PC-9 (cell line): ENCODE results near the gene SLC2A8. TPM values are rescaled to one million over a fixed set of nuclear protein-coding genes. Genes with fewer than 3 reads are reported as not detected.

Experiments
- BruUV-seq: library from RNA; stranded (reverse); fragments of 400-500 nt; replicated peaks from 2 replicates; lab custom pipeline; 2021; lab: Mats Ljungman, UMichigan
- CTCF ChIA-PET: fragments of 300-600 bp; sonication (Branson Sonifier 250); formaldehyde crosslinking; loops from one replicate; lab custom pipeline; 2022; ENCODE audit warnings: antibody characterized with exemption; lab: Charles Lee
- POLR2A ChIA-PET: fragments of 300-600 bp; sonication (Branson Sonifier 250); formaldehyde crosslinking; loops from one replicate; lab custom pipeline; 2022; ENCODE audit warnings: antibody characterized with exemption; ENCODE audit not compliant: unreplicated experiment; lab: Charles Lee
- DNase-seq, 2 experiments: peaks; one replicate each; pipeline versions ENCODE4 v3.0.0 to v3.0.0-alpha.2; 2015 to 2022; ENCODE audit warnings: mixed read lengths in 1 of 2
- H2AFZ ChIP-seq: fragments of 200-600 bp; sonication (generic); 2 replicates; pipeline ENCODE4 v1.8.1; 2017; ENCODE audit warnings: antibody characterized with exemption
- H3F3A ChIP-seq: fragments of 200-600 bp; sonication (generic); 2 replicates; pipeline ENCODE4 v1.8.1; 2017; ENCODE audit warnings: antibody characterized with exemption, mild to moderate bottlenecking, low read depth; ENCODE audit not compliant: insufficient read depth
- H3K27ac ChIP-seq: fragments of 200-600 bp; sonication (generic); 2 replicates; pipeline ENCODE4 v1.6.1; 2016; ENCODE audit warnings: mixed run types
- H3K27me3 ChIP-seq: fragments of 200-600 bp; sonication (generic); 2 replicates; pipeline ENCODE4 v1.6.1; 2016; ENCODE audit warnings: low read depth, mixed run types; ENCODE audit not compliant: insufficient read depth
- H3K36me3 ChIP-seq: fragments of 200-600 bp; sonication (generic); 2 replicates; pipeline ENCODE4 v1.6.1; 2016; ENCODE audit warnings: low read depth, mixed run types
- H3K4me1 ChIP-seq: fragments of 200-600 bp; sonication (generic); replicated peaks from 2 replicates; pipeline ENCODE4 v1.6.1; 2016; ENCODE audit warnings: mixed run types; ENCODE audit not compliant: insufficient read depth
- H3K4me2 ChIP-seq: fragments of 200-600 bp; sonication (generic); 2 replicates; pipeline ENCODE4 v1.6.1; 2017; ENCODE audit warnings: mixed run types
- H3K4me3 ChIP-seq: fragments of 200-600 bp; sonication (generic); 2 replicates; pipeline ENCODE4 v1.6.1; 2016; ENCODE audit warnings: mixed run types
- H3K79me2 ChIP-seq: fragments of 200-600 bp; sonication (generic); 2 replicates; pipeline ENCODE4 v1.6.1; 2017; ENCODE audit warnings: low read depth, mixed run types
- H3K9me2 ChIP-seq: fragments of 200-600 bp; sonication (generic); 2 replicates; pipeline ENCODE4 v1.8.1; 2017; ENCODE audit warnings: mild to moderate bottlenecking; ENCODE audit not compliant: insufficient read depth
- H3K9me3 ChIP-seq: fragments of 200-600 bp; sonication (generic); 2 replicates; pipeline ENCODE4 v1.8.1; 2016; ENCODE audit warnings: low read depth; ENCODE audit not compliant: insufficient read depth
- H4K20me1 ChIP-seq: fragments of 200-600 bp; sonication (generic); 2 replicates; pipeline ENCODE4 v1.8.1; 2017; ENCODE audit not compliant: insufficient read depth
- EZH2 ChIP-seq: fragments of 200-600 bp; sonication (generic); IDR thresholded peaks from 2 replicates; pipeline ENCODE4 v1.8.0; 2017; ENCODE audit warnings: antibody characterized with exemption, low read depth
- intact Hi-C: fragments of 100-400 bp; cut with micrococcal nuclease; formaldehyde crosslinking; loops from one replicate; pipeline ENCODE4 v1.10.0; 2022; ENCODE audit not compliant: unreplicated experiment
- total RNA-seq: library from RNA; stranded (reverse); gene quantifications from 2 replicates; pipeline ENCODE4 v1.2.3, GENCODE V29; 2021
- TF ChIP-seq, protein P1 (sequence below): fragments of 200-600 bp; sonication (generic); conservative IDR thresholded peaks from 2 replicates; pipeline ENCODE4 v1.6.1; 2017; ENCODE audit warnings: mixed run types, antibody characterized with exemption, mild to moderate bottlenecking, moderate library complexity

SLC2A8 gene
- total RNA-seq, 1 experiment from 2014 or later: 19.1 TPM

DNA sequence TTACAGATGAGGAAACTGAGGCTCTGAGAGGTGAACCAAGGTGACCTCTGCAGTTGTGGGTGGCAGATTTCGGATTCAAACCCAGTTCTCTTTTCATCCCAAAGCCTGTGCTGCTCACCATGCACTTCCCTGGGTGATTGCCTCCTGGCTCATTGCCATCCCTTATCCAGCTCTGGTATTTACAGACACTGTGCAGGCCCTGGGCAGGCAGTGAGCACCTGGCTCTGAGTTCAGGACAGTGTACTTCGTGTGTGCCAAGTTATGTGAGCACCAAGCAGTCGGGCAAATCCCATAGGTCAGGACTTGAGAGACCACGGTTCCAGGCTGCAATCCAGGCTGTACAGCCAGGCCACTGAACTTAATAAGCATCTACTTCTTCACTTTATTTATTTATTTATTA lies 55.7 kb downstream of the SLC2A8 start:
- Histone ChIP-seq H3K9me2 (no peaks in the 10 kb centered on the region), H3K36me3 (peaks cover 39% of the 10 kb centered on the region), H4K20me1 (peaks cover 27% of the 10 kb centered on the region), H3K4me1 (peaks cover 23% of the 10 kb centered on the region), H3K9me3 (no peaks in the 10 kb centered on the region), H3K27me3 (no peaks in the 10 kb centered on the region), H3F3A (peaks cover 35% of the 10 kb centered on the region), H2AFZ (no peak overlapping the region), H3K4me3 (peak overlapping the region; percentile 99; the same call in 1 of the 2 replicates), H3K4me2 (peak overlapping the region; percentile 98), H3K27ac (no peak overlapping the region), H3K79me2 (peaks cover 42% of the 10 kb centered on the region)
- ChIA-PET CTCF (no interaction called here), POLR2A (interaction anchor here (0.5 to 0.7 kb wide), 4 partner anchors 9 to 67 kb away, joined by 3 to 6 read pairs (median 5); partner anchors contain the start of gene ZNF79)
- BruUV-seq: no TSS peak
- intact Hi-C loops: loop anchor here (1.0 to 10.0 kb wide), 3 partner anchors 67 to 508 kb away; no protein-coding TSS in a partner anchor
- DNase-seq: no peak
- no peak for TF ChIP-seq EZH2
- TF ChIP-seq, protein P1, sequence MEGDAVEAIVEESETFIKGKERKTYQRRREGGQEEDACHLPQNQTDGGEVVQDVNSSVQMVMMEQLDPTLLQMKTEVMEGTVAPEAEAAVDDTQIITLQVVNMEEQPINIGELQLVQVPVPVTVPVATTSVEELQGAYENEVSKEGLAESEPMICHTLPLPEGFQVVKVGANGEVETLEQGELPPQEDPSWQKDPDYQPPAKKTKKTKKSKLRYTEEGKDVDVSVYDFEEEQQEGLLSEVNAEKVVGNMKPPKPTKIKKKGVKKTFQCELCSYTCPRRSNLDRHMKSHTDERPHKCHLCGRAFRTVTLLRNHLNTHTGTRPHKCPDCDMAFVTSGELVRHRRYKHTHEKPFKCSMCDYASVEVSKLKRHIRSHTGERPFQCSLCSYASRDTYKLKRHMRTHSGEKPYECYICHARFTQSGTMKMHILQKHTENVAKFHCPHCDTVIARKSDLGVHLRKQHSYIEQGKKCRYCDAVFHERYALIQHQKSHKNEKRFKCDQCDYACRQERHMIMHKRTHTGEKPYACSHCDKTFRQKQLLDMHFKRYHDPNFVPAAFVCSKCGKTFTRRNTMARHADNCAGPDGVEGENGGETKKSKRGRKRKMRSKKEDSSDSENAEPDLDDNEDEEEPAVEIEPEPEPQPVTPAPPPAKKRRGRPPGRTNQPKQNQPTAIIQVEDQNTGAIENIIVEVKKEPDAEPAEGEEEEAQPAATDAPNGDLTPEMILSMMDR: no peak

DNA sequence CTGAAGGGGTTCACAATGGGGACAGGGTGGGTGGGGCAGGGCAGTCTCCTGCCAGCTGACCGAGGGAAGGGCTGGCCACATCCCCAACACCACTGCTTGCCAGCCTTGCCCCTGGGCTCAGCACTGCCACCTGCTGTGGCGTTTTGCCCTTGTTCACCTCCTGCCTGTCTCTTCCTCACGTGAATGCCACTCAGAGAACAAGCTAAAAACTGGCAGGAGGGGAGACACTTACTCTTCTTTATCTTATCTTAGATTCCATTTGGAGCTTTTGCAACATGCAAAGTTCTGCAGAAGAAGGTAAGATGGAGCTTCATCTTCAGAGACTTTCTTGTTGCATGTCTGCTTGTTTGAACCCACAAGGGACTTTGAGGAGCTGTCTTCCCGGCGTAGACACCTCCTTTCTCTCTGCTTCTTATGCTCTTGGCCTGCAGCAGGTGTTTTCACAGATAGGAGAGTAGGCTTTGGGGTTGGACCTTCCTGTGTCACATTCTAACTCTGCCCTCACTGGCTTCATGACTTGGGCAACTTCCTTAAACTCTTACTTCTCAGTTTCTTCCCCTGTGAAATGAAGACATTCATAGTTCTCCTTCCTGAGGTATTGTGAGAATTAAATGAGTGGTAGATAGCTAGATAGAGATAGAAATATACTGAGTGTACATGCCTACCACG lies 58.5 kb downstream of the SLC2A8 start:
- peak in 1 of 2 experiments; percentile 58 for DNase-seq
- H3K27ac ChIP-seq: no peak overlapping the region
- TF ChIP-seq, protein P1: peak; percentile 47
- TF ChIP-seq EZH2: no peak
- no peaks in the 10 kb centered on the region for H3K9me3 ChIP-seq
- H3K4me2 ChIP-seq: no peak overlapping the region
- peaks cover 14% of the 10 kb centered on the region for H3K79me2 ChIP-seq
- ChIA-PET CTCF (interaction anchor here (0.6 to 1.5 kb wide), 3 partner anchors 19 to 241 kb away, joined by 3 to 7 read pairs (median 4); no protein-coding TSS in a partner anchor), POLR2A (interaction anchor here (0.6 kb wide), 2 partner anchors 48 to 58 kb away, joined by 3 to 7 read pairs; no protein-coding TSS in a partner anchor)
- H3K9me2 ChIP-seq: no peaks in the 10 kb centered on the region
- H3F3A ChIP-seq: peaks cover 7% of the 10 kb centered on the region
- H3K36me3 ChIP-seq: peaks cover 12% of the 10 kb centered on the region
- H3K4me3 ChIP-seq: no peak overlapping the region
- H4K20me1 ChIP-seq: peaks cover under 1% of the 10 kb centered on the region; the same call in 1 of the 2 replicates
- no peak overlapping the region for H2AFZ ChIP-seq
- BruUV-seq: no TSS peak
- intact Hi-C loops: loop anchor here (10.0 kb wide), 1 partner anchor 511 kb away; no protein-coding TSS in a partner anchor
- peaks cover 6% of the 10 kb centered on the region for H3K4me1 ChIP-seq
- H3K27me3 ChIP-seq: no peaks in the 10 kb centered on the region

DNA sequence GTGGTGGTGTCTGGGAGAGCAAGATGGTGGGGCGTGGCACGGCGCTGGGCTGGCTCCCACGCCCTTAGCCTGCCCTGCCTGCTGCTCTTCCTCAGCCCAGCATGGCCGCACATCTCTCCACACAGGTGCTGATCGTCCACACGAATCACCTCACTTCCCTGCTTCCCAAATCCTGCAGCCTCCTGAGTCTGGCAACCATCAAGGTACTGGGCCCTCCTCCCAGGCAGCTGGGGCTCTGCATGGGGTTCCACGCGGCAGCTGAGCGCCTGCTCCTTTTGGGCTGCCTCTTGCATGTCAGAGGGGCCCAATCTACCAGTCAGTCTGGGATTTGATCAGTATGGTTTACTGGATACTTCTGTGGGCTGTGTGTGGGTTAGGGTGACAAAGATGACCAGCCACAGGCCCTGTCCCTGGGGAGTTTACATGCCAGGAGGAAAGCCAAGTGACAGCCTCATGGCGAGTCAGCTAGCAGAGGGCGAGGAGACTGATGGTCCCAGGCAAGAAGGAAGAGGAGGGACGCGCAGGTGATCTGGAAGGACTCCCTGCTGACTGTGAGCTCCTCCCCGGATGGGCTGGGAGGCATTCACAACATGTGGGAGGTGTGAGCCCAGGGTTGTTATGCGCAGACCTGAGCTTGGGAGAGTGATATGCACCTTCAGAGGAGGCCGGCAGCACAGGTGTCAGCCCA lies 60.4 kb downstream of the SLC2A8 start:
- Histone ChIP-seq H3F3A (no peaks in the 10 kb centered on the region), H2AFZ (no peak overlapping the region), H3K36me3 (0 out of 2 replicates have a peak, but pooled peaks cover 7% of the 10 kb centered on the region), H3K4me3 (no peak overlapping the region), H3K9me2 (no peaks in the 10 kb centered on the region), H3K4me2 (no peak overlapping the region), H3K79me2 (peaks cover 5% of the 10 kb centered on the region; the same call in 1 of the 2 replicates), H4K20me1 (no peaks in the 10 kb centered on the region), H3K9me3 (no peaks in the 10 kb centered on the region), H3K4me1 (peaks cover 5% of the 10 kb centered on the region), H3K27ac (no peak overlapping the region), H3K27me3 (no peaks in the 10 kb centered on the region)
- TF ChIP-seq, protein P1: no peak
- TF ChIP-seq EZH2: no peak
- intact Hi-C loops: loop anchor here (10.0 kb wide), 1 partner anchor 513 kb away; no protein-coding TSS in a partner anchor
- DNase-seq: no peak
- no TSS peak for BruUV-seq
- CTCF ChIA-PET: interaction anchor here (0.5 to 0.6 kb wide), 2 partner anchors 42 to 241 kb away, joined by 3 read pairs; no protein-coding TSS in a partner anchor
- POLR2A ChIA-PET: interaction anchor here (0.6 kb wide), 1 partner anchor 251 kb away, joined by 5 read pairs; no protein-coding TSS in a partner anchor
